ENCODE measurements around the gene CYP27A1. TPM values are rescaled to one million over a fixed set of nuclear protein-coding genes. Genes with fewer than 3 reads are reported as not detected.

The CYP27A1 gene
- 0.98 and 3.7 TPM in 2 replicates for total RNA-seq

GRCh38 chr2:218781691-218782527 is at the start of gene CYP27A1:
CYP27A1 (plus strand) TSS chr2:218782147; CDS start chr2:218782183, 36 bp downstream.

GRCh38 chr2:218831378-218831990 is 49.5 kb downstream of the CYP27A1 start, which contains the start of gene PRKAG3:
PRKAG3 (minus strand) TSS chr2:218831803.

GRCh38 chr2:218859556-218859987 is 77.6 kb downstream of the CYP27A1 start, which contains the start of gene WNT6:
WNT6 (plus strand) TSS chr2:218859805; CDS start chr2:218860038, 233 bp downstream.

Other genes with a start within 250 kb of the CYP27A1 start
- gene USP37, start 213.8 kb upstream of the CYP27A1 start, total RNA-seq: 11.3 and 17.6 TPM in 2 replicates
- gene CNOT9, start 213.3 kb upstream of the CYP27A1 start, total RNA-seq: 55.1 and 77.6 TPM in 2 replicates
- 2.2 and 2.6 TPM in 2 replicates for gene PLCD4, start 174.2 kb upstream of the CYP27A1 start, total RNA-seq
- 12.9 and 20.9 TPM in 2 replicates for gene ZNF142, start 122.5 kb upstream of the CYP27A1 start, total RNA-seq
- gene BCS1L, start 122.5 kb upstream of the CYP27A1 start, total RNA-seq: 42.6 and 48.1 TPM in 2 replicates
- 29.8 and 39.3 TPM in 2 replicates for gene RNF25, start 110.1 kb upstream of the CYP27A1 start, total RNA-seq
- 22.4 and 24.0 TPM in 2 replicates for gene STK36, start 110.1 kb upstream of the CYP27A1 start, total RNA-seq
- gene TTLL4, start 71.3 kb upstream of the CYP27A1 start, total RNA-seq: 12.1 and 15.1 TPM in 2 replicates
- gene PRKAG3, start 49.7 kb downstream of the CYP27A1 start, total RNA-seq: 0.37 TPM in 1 of 2 replicates, not detected in the other
- not detected in 2 replicates for gene WNT6, start 77.7 kb downstream of the CYP27A1 start, total RNA-seq
- gene WNT10A, start 98.7 kb downstream of the CYP27A1 start, total RNA-seq: not detected in 2 replicates
- not detected in 2 replicates for gene CDK5R2, start 177.5 kb downstream of the CYP27A1 start, total RNA-seq
- gene FEV, start 203.0 kb downstream of the CYP27A1 start, total RNA-seq: not detected in 2 replicates
- gene CRYBA2, start 211.3 kb downstream of the CYP27A1 start, total RNA-seq: not detected in 2 replicates

Measured in subcutaneous preadipocyte (primary cell).